ENCODE data around the gene GLRA1. TPM values are rescaled to one million over a fixed set of nuclear protein-coding genes. Genes with fewer than 3 reads are reported as not detected.

Gene GLRA1
- total RNA-seq, 2 experiments from 2014 or later: not detected

GRCh38 chr5:151889614-151890013 lies 35.0 kb downstream of the GLRA1 start:
- no peaks in the 10 kb centered on the region for H3K36me3 Mint-ChIP-seq
- no peak for DNase-seq
- no peaks in the 10 kb centered on the region for H3K4me1 Mint-ChIP-seq
- no peak for ATAC-seq
- no peaks in the 10 kb centered on the region for H3K27me3 Mint-ChIP-seq
- H3K9me3 Mint-ChIP-seq (ENCODE audit: low read depth): no peaks in the 10 kb centered on the region
- H3K27ac Mint-ChIP-seq: no peak overlapping the region
- CTCF ChIA-PET: no interaction called here
- no peak overlapping the region for H3K4me3 Mint-ChIP-seq

- Mint-ChIP-seq H3K9me3 (ENCODE audit: low read depth) (no peaks in the 10 kb centered on the region), H3K27ac (no peak overlapping the region), H3K27me3 (no peaks in the 10 kb centered on the region), H3K4me1 (no peaks in the 10 kb centered on the region), H3K4me3 (no peak overlapping the region), H3K36me3 (no peaks in the 10 kb centered on the region)
- CTCF ChIA-PET: interaction anchor here (1.8 kb wide), 1 partner anchor 10 kb away, joined by 4 read pairs; no protein-coding TSS in a partner anchor
- DNase-seq (no peak), ATAC-seq (no peak)
These were observed 37.9 kb downstream of the GLRA1 start for GRCh38 chr5:151886546-151887275.

GRCh38 chr5:151885138-151885908 lies 39.3 kb downstream of the GLRA1 start:
- H3K27ac Mint-ChIP-seq: no peak overlapping the region
- CTCF ChIA-PET: no interaction called here

GRCh38 chr5:151881621-151882225 lies 42.9 kb downstream of the GLRA1 start:
- CTCF ChIA-PET: no interaction called here
- ATAC-seq (no peak), DNase-seq (no peak)
- Mint-ChIP-seq H3K36me3 (no peaks in the 10 kb centered on the region), H3K4me1 (no peaks in the 10 kb centered on the region), H3K27ac (no peak overlapping the region), H3K27me3 (no peaks in the 10 kb centered on the region), H3K4me3 (no peak overlapping the region), H3K9me3 (ENCODE audit: low read depth) (no peaks in the 10 kb centered on the region)

More at GRCh38 chr5:151885138-151885908, 39.3 kb downstream of the GLRA1 start:
- Mint-ChIP-seq H3K9me3 (ENCODE audit: low read depth) (no peaks in the 10 kb centered on the region), H3K36me3 (no peaks in the 10 kb centered on the region), H3K27me3 (no peaks in the 10 kb centered on the region), H3K4me1 (no peaks in the 10 kb centered on the region), H3K4me3 (no peak overlapping the region)
- DNase-seq (no peak), ATAC-seq (no peak)

DNA sequence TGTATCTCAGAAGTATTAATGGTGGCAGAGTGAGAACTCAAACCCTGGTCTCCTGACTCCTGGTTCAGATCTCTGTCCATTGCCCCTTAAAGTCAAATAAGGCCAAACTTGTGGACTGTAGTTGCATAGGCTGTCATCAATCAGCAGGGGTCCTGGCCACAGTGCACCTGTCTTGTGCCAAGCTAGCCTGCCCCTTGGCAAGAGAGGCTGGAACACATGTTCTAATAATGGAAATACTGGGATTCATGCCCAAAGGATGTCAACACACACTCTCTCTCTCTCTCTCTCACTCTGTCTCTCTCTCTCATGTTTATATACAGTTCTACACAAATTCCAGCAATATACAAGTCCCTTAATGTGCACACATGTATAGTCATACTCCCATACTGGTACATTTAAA lies 44.3 kb downstream of the GLRA1 start:
- Mint-ChIP-seq H3K4me3 (no peak overlapping the region), H3K27me3 (no peaks in the 10 kb centered on the region), H3K36me3 (peaks cover 2% of the 10 kb centered on the region), H3K9me3 (ENCODE audit: low read depth) (no peaks in the 10 kb centered on the region), H3K27ac (no peak overlapping the region), H3K4me1 (no peaks in the 10 kb centered on the region)
- CTCF ChIA-PET: no interaction called here
- ATAC-seq (no peak), DNase-seq (no peak)

DNA sequence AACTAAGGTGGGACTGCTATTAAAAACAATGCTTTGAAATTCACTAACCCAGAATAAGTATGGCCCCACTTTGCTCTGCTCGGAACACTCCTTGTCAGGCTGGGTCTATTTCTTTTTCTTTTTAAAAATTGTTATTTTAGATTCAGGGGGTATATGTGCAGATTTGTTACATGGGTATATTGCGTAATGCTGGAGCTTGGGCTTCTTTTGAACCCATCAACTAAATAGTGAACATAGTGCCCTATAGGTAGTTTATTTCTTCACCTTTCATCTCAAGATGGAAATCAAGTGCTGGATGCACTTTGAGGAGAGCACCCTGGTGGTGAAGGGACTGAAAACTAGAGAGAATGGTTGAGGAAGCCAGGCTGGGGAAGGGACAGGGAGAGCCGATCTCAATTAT lies 51.0 kb downstream of the GLRA1 start:
- H3K9me3 Mint-ChIP-seq (ENCODE audit: low read depth): no peaks in the 10 kb centered on the region
- no peak overlapping the region for H3K27ac Mint-ChIP-seq
- H3K36me3 Mint-ChIP-seq: peaks cover 2% of the 10 kb centered on the region
- ATAC-seq (no peak), DNase-seq (no peak)
- H3K4me1 Mint-ChIP-seq: peaks cover 1% of the 10 kb centered on the region
- CTCF ChIA-PET: no interaction called here
- H3K4me3 Mint-ChIP-seq: no peak overlapping the region
- no peaks in the 10 kb centered on the region for H3K27me3 Mint-ChIP-seq

DNA sequence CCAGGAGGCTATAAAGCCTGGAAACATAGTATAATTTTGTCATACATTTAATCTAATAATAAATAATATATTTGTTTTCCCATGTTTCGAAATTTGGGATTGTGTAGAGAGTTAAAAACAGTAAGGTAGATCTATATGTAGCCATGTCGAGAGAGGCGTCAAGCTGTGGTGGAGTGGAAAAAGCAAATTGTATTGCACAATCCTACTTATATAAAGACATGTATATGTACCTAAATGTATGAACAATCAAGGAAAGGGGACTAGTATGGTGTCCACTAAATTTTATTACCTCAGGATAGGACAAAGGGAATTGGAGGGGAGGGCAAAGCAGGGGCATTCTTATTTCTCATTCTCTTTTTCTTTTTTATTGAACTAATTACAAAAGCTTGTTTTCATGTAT lies 52.0 kb downstream of the GLRA1 start:
- H3K27me3 Mint-ChIP-seq: no peaks in the 10 kb centered on the region
- ATAC-seq (no peak), DNase-seq (no peak)
- peaks cover 2% of the 10 kb centered on the region for H3K36me3 Mint-ChIP-seq
- CTCF ChIA-PET: no interaction called here
- H3K4me3 Mint-ChIP-seq: no peak overlapping the region
- H3K27ac Mint-ChIP-seq: no peak overlapping the region
- peaks cover 8% of the 10 kb centered on the region for H3K4me1 Mint-ChIP-seq
- H3K9me3 Mint-ChIP-seq (ENCODE audit: low read depth): no peaks in the 10 kb centered on the region

DNA sequence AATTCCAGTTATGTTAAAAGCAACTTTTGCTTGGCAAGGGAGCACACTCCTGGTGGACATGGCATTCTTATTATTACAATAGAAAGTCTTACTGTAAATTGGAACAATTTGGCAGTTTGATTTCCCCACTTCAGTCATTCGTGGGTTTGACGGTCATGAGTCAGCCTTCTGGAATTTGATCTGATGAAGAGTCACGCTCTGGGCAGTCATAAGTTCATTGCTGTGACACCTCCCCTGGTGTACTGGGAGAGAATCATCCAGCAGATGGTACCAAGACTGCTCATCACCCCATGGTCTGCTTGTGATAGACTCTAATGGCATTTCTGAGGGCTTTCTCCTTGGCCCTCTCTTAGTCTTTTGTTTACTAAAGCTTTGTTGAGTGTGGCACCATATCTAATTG lies 53.8 kb downstream of the GLRA1 start:
- CTCF ChIA-PET: no interaction called here
- Mint-ChIP-seq H3K4me3 (no peak overlapping the region), H3K4me1 (peaks cover 8% of the 10 kb centered on the region), H3K36me3 (no peaks in the 10 kb centered on the region), H3K27ac (no peak overlapping the region), H3K27me3 (no peaks in the 10 kb centered on the region), H3K9me3 (ENCODE audit: low read depth) (no peaks in the 10 kb centered on the region)
- ATAC-seq (no peak), DNase-seq (no peak)

GRCh38 chr5:151870271-151870670 lies 54.4 kb downstream of the GLRA1 start:
- CTCF ChIA-PET: no interaction called here

DNA sequence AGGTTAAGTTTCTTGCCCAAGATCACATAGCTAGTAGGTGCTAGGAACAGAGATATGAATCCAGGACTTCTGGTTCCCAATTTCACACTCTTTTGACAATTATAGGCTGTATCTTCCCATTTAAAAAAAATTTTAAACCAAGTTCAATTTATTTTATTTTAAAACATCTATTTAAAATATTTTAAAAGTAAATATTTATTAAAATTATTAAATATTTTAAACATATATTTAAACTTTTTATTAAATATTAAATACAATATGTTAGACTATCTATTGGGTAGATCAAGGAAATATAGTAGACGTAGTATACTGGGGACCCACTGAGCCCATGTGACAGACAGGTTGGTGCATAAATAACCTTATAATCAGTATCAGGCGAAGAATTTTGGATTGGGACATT lies 54.8 kb downstream of the GLRA1 start:
- Mint-ChIP-seq H3K27me3 (no peaks in the 10 kb centered on the region), H3K4me3 (no peak overlapping the region), H3K4me1 (peaks cover 8% of the 10 kb centered on the region), H3K27ac (no peak overlapping the region), H3K36me3 (no peaks in the 10 kb centered on the region), H3K9me3 (ENCODE audit: low read depth) (no peaks in the 10 kb centered on the region)
- ATAC-seq (no peak), DNase-seq (no peak)
- CTCF ChIA-PET: no interaction called here

More at GRCh38 chr5:151870271-151870670, 54.4 kb downstream of the GLRA1 start:
- Mint-ChIP-seq H3K27me3 (no peaks in the 10 kb centered on the region), H3K4me1 (peaks cover 8% of the 10 kb centered on the region), H3K4me3 (no peak overlapping the region), H3K9me3 (ENCODE audit: low read depth) (no peaks in the 10 kb centered on the region), H3K36me3 (no peaks in the 10 kb centered on the region), H3K27ac (no peak overlapping the region)
- ATAC-seq (no peak), DNase-seq (no peak)

DNA sequence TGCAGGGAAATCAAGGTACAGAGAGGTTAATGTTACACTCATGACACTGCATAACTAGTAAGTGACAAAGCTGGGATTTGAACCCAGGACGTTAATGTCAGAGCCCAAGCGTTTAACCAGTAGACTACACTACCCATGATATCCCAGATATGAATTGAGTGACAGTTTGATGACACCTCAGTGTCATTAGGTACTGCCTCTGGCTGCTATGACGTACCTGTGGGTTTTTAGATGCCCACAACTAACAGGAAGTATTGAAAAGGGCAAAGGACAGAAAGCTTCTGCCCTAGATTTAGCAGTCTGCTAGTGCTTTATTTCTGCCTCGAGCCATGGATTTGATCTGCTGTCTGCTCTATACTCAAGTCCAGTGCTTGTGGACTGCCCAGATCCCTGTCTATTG lies 56.2 kb downstream of the GLRA1 start:
- ATAC-seq (peak; percentile 80), DNase-seq (peak; percentile 52)
- Mint-ChIP-seq H3K4me3 (no peak overlapping the region), H3K27me3 (no peaks in the 10 kb centered on the region), H3K4me1 (peaks cover 8% of the 10 kb centered on the region), H3K36me3 (no peaks in the 10 kb centered on the region), H3K27ac (no peak overlapping the region), H3K9me3 (ENCODE audit: low read depth) (no peaks in the 10 kb centered on the region)
- CTCF ChIA-PET: interaction anchor here (0.8 to 0.9 kb wide), 2 partner anchors 44 to 274 kb away, joined by 3 read pairs; no protein-coding TSS in a partner anchor

DNA sequence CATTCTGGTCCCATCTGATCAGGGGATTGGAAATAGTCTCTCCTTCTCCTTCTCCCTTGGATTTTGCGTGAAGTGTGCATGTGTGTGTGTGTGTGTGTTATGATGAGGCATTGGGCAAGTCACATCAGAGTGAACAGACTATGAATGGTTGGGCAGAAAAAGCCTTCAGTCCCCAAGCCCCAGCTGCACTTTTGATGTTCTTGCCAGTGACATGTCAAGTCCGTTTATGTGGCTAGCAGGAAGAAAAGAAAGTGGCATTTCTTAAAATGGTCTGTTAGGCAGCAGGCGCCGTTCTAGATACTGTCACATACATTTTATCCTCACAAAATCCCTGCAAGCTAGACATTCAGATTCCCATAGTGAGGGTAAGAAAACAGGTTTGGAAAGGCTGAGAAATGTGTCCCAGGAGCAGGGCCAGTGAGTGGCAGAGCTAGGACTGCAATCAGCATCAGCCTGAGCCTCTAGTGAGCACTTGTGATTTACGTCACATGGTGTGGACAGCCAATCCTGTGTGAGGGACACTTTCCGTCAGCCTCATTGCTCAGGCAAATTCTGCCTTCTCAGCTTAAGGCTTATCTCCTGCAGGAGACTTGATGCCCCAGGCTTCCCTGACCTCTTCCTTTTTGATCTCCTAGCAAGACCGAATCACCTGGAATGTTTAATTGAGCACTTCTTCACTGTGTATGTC lies 60.4 kb downstream of the GLRA1 start:
- DNase-seq: no peak
- H3K4me1 Mint-ChIP-seq: peaks cover 8% of the 10 kb centered on the region
- no peak for ATAC-seq
- H3K9me3 Mint-ChIP-seq (ENCODE audit: low read depth): no peaks in the 10 kb centered on the region
- no peak overlapping the region for H3K27ac Mint-ChIP-seq
- CTCF ChIA-PET: no interaction called here
- no peak overlapping the region for H3K4me3 Mint-ChIP-seq
- no peaks in the 10 kb centered on the region for H3K27me3 Mint-ChIP-seq
- no peaks in the 10 kb centered on the region for H3K36me3 Mint-ChIP-seq

GRCh38 chr5:151863566-151863965 lies 61.1 kb downstream of the GLRA1 start:
- Mint-ChIP-seq H3K27ac (no peak overlapping the region), H3K9me3 (ENCODE audit: low read depth) (no peaks in the 10 kb centered on the region), H3K27me3 (no peaks in the 10 kb centered on the region), H3K4me3 (no peak overlapping the region), H3K36me3 (no peaks in the 10 kb centered on the region), H3K4me1 (peaks cover 5% of the 10 kb centered on the region)
- no peak for DNase-seq
- CTCF ChIA-PET: no interaction called here
- no peak for ATAC-seq
